T-helper 1 cell treated with Interleukin-12 subunit alpha and Interleukin-12 subunit beta and Interleukin-4 antibody, amounts not matched to agents 30 ng/mL and 1 ng/mL, for 36 hours (primary cell): Measurements from ENCODE around the gene WDR1. TPM values are rescaled to one million over a fixed set of nuclear protein-coding genes. Genes with fewer than 3 reads are reported as not detected.

Experiments used
- intact Hi-C: fragments of 100-400 bp; cut with micrococcal nuclease; formaldehyde crosslinking; loops from one replicate; pipeline ENCODE4 v1.15.1; 2024
- total RNA-seq: library from RNA; stranded (reverse); gene quantifications from 2 replicates; pipeline ENCODE4 v1.2.3, GENCODE V29; 2022

The WDR1 gene
- total RNA-seq, 1 donor from 2014 or later = 507 TPM

DNA sequence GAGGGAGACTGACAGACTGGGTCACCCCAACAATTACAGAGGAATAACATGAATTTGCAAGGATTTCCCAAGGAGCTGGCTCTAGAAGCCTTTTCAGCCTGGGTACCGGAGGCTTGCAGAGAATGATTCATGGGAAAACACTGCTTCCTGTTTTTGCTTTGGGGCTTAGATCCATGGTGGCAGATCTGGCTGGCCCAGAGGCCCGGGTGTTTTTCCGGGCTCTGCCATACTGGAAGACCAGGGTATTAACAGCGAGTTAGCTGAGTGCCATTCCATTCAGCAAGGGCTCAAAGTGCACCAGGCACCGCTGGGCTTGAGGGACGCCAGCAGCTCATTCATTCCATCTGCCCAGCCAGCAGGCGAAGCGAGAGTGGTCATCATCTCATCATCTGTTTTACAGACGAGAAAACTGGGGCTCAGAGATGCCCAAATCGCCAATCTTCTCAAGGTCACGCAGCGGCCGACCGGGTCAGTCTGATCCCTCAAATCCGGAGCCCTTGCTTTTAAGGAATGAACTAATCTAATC is 1.3 kb downstream of the WDR1 start:
- intact Hi-C loops = loop anchor here (5.0 kb wide), 3 partner anchors 542 to 1357 kb away; no protein-coding TSS in a partner anchor

GRCh38 chr4:10114607-10115006 is 2.0 kb downstream of the WDR1 start:
- intact Hi-C loops = loop anchor here (5.0 kb wide), 3 partner anchors 543 to 1358 kb away; no protein-coding TSS in a partner anchor

GRCh38 chr4:10114147-10114546 is 2.5 kb downstream of the WDR1 start:
- intact Hi-C loops = no loop called here

GRCh38 chr4:10113362-10114047 is 3.1 kb downstream of the WDR1 start:
- intact Hi-C loops = no loop called here

- intact Hi-C loops = no loop called here
Observed at GRCh38 chr4:10112658-10113284, 3.8 kb downstream of the WDR1 start.

DNA sequence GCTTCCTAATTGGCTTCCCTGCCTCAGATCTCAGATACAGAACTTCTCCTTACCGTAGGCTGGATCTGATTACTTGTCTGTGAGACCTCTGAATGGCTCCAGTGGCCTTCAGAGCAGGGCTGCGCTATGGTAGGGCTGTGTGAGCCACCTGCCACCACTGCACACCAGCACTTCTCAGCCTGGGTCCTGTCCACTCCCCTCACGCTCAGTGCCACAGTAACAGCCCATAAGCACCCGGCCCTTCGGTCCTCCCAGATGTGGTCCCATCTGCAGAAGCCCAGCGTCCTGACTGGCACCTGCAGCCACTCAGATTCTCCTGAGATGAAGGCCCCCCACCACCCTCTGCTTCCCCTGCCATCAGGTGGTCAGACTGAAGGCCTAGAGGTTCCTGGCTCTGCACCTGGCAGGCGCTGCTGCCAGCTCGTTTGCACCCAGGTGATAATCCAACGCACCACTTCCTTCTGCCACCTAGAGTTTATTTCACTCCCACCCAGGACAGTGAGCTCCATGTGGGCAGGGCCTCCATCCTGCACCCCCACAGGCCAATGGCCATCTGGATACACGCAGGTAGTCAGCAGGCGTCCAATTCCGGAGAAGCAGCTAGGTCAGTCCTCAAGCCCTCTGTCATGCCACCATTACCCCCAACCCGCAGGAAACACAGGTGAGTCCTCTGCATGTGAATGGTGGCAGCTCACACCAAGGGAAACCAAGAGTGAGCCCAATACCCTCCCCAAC is 5.4 kb downstream of the WDR1 start:
- intact Hi-C loops = no loop called here

DNA sequence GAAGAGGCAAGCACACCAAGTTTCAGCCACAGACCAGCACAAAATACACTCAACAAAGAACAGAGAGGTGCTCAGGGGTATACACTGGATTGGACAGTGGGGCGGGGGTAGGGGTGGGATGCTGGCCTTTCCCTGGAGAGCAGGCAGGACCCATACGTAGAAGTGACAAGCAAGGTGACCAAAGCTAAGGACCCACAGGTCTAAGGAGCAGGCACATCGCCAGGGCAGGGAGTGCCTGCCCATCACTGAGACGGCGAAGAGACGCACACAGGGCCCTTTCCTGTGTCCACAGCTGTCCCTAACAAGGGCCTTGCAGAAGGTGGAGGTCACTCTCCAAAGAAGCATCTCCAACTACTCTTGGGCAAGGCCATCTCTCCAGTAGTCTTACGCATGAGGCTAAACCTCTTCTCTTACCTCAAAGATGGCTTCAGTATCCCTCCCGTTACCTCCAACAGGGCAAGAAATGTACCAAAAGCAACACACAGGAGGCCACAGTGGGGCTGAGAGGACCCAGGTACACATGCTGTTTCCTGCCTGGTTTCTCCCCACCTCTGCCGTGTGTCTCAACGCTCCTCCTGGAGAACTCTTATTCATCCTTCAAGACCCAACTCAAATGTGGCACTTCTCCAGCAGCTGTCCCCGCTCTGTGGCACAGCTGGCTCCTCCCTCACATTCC is 6.5 kb downstream of the WDR1 start:
- intact Hi-C loops = loop anchor here (10.0 kb wide), 1 partner anchor 1675 kb away; no protein-coding TSS in a partner anchor

- intact Hi-C loops = loop anchor here (10.0 kb wide), 1 partner anchor 1674 kb away; no protein-coding TSS in a partner anchor
Observed at GRCh38 chr4:10108818-10109783, 7.5 kb downstream of the WDR1 start.

DNA sequence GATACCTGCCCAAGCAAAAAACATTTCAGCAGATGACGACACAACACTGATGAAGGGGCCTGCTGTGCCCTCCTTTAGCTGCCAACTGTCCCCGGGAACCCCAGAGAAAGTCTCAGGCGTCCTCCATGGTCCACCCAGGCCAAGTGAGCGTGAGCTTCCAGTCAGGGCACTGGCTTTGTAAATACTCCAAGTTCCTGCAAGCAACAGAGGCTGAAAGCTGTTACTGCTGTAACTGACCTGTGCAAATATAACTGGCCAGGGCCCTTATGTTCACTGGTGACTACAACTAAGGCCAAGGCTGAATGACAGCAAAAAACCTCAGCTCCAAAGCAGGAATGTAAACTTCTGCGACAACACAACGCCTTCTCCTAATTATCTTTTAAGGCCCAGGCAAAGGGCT is 8.2 kb downstream of the WDR1 start:
- intact Hi-C loops = loop anchor here (10.0 kb wide), 1 partner anchor 1674 kb away; no protein-coding TSS in a partner anchor

DNA sequence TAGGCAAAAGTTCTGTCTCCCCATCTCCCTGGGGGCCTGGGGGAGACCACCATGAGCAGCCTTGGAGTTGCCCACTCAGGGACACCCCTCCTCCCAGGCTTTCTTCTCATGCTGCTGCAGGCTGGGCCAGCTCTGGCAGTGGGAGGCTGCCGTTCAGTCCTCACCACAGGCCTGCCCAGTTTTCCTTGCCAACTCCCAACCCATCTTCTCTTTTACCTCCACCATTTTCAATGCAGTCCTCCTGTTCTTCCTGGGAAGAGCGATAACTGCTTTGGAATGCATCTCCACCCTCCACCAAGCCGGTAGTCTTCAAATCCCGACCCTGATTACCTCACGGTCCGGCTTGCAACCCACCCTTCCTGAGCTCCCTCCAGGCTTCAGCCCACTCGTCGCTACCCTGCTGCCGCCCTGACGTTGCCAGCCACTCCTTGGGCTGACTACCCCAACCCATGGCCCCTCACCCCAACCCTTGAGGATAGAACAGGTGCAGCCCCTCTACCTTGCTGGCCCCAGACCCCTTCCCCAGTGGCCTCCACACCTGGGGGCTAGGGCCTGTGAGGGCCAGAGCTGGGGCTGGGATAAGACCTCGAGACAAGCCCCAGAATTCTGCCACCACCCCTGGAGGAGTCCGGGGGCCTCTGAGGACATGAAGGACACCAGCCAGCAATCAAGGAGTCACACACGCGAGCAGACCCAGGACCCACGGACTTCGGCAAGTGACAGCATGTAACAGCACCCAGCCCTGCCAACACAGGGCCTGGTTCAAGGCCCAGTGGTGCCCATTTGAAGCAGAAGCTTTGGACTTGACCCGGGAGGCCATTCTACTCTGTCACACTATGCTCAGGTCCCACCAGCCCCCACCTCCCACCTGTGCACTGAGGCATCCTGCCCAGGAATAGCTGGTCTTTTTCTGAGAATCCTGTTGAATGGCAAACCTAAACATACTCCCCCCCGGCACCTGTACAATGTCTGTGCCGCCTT is 9.2 kb downstream of the WDR1 start:
- intact Hi-C loops = loop anchor here (10.0 kb wide), 1 partner anchor 1673 kb away; no protein-coding TSS in a partner anchor

DNA sequence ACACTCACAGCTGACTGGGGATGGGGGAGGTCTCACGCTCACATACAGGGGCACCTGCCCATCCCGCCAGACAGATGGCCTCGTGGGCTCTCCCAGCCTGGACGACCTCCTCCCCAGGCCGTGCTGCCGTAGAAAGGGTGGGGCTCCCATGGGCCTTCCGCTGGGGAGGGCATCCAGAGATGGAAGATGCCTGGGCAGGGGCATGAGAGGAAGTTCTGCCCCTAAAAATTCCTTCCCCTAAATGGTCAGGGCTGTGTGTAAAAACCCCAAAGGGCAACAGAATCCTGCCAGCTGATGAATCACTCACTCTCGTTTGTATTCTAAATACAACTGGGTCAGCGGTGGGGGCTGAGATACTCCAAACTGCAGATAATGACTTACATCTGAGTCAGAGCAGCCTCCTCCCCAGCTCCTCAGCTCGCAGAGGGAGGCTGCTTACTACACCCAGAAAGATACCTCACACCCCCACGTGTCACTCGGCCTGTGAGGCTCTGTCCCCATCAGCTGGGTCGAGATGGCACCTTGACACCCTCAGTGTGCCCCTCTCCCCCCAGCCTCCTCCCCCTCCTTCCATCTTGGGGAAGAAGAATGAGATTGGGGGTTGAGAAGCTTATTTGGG is 10.1 kb downstream of the WDR1 start:
- intact Hi-C loops = loop anchor here (1.0 to 10.0 kb wide), 3 partner anchors 10 to 1672 kb away; partner anchors contain the start of gene WDR1

GRCh38 chr4:10105920-10106319 is 10.7 kb downstream of the WDR1 start:
- intact Hi-C loops = loop anchor here (1.0 to 10.0 kb wide), 3 partner anchors 10 to 1671 kb away; partner anchors contain the start of gene WDR1

DNA sequence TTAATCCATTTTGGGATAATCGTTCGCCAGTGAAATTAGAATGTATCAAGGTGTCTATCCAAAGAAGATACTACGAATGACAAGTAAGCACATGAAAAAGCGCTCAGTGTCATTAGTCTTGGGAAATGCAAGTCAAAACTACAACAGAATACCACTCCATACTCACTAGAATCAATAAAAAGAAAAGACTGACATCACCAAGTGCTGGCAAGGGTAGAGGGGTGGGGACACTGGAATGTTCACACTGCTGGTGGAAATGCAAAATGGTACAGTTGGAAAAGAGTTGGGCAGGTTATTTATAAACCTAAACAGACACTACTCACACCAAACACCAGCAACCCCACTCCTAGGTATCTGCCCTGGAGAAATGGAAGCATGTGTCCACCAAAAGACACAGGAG is 11.2 kb downstream of the WDR1 start:
- intact Hi-C loops = loop anchor here (10.0 kb wide), 1 partner anchor 1671 kb away; no protein-coding TSS in a partner anchor

DNA sequence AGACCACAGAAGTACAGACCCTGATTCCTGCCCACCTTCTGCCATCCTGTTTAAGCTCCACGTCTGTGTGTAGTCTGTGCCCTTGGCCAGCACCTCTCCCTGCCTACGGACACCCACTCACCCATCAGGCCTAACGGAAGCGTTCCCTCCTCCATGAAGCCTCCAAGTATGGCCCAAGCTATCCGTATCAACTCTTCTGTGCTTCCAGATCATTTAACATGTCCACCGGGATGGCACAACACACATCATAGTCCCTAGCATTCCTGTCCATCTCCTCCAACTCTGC is 11.7 kb downstream of the WDR1 start:
- intact Hi-C loops = loop anchor here (10.0 kb wide), 1 partner anchor 1670 kb away; no protein-coding TSS in a partner anchor

DNA sequence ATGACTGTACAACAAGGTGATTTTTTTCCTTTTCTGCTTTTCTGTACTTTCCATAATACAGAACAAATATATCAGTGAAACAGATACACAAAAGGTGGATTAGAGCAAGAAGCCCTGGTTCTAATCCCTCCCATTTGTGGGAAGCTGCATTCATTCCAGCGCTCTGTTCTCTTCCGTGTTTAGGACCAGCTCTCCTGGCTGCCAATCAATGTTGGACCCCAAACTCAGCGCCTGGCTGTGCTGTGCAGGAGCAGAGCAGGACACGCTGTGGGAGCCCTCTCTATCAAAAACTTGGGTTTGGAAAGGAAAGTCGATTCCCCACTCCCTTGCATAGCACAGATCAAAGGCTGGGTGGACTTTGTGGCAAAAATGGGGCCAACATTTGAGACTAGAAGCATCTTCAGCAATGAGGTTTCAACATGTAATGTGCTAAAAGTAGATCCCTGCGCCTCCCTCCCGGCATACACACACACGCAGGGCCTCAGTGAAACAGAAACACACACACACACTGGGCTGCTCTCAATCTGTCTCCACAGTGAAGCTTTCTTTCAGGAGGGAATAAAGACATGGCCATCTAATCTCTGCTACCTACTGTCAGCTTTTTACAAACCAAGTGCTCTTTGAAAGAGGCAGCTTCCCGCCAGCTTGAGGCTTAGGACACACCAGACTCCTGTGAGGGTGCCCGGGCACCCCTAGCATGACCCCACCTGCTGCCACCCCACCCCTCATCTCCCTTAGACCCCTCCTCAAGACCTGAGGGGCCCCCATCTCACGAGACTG is 12.2 kb downstream of the WDR1 start:
- intact Hi-C loops = loop anchor here (10.0 kb wide), 1 partner anchor 1670 kb away; no protein-coding TSS in a partner anchor

GRCh38 chr4:10102474-10103332 is 13.9 kb downstream of the WDR1 start:
- intact Hi-C loops = loop anchor here (10.0 kb wide), 1 partner anchor 1668 kb away; no protein-coding TSS in a partner anchor
